Measurements from ENCODE around the gene LYAR. TPM values are rescaled to one million over a fixed set of nuclear protein-coding genes. Genes with fewer than 3 reads are reported as not detected.
A peak's percentile ranks its signal among the peaks of the same experiment; 100 is the strongest.
"Not testable (repeated sequence)": the region's sequence is repeated elsewhere in the genome, so short reads cannot be mapped to it uniquely, and the experiment has no call there.

LYAR gene
- polyA plus RNA-seq, 1 experiment: 2.4 TPM

GRCh38 chr4:4268776-4269175, 21.2 kb downstream of the LYAR start:
- POLR2A ChIA-PET: no interaction called here
- CTCF ChIA-PET: no interaction called here

GRCh38 chr4:4267981-4268380, 22.0 kb downstream of the LYAR start:
- POLR2A ChIA-PET: no interaction called here
- Histone ChIP-seq H3K4me3 (ENCODE audit: low read depth, low read length) (no peak overlapping the region), H3K27me3 (ENCODE audit: control insufficient read depth, insufficient read depth, low read length) (no peaks in the 10 kb centered on the region), H3K36me3 (ENCODE audit: control insufficient read depth, insufficient read depth, low read length) (peaks cover 2% of the 10 kb centered on the region; the same call in 1 of the 2 replicates)
- DNase-seq (ENCODE audit: low read depth): no peak
- TF ChIP-seq, protein P1, sequence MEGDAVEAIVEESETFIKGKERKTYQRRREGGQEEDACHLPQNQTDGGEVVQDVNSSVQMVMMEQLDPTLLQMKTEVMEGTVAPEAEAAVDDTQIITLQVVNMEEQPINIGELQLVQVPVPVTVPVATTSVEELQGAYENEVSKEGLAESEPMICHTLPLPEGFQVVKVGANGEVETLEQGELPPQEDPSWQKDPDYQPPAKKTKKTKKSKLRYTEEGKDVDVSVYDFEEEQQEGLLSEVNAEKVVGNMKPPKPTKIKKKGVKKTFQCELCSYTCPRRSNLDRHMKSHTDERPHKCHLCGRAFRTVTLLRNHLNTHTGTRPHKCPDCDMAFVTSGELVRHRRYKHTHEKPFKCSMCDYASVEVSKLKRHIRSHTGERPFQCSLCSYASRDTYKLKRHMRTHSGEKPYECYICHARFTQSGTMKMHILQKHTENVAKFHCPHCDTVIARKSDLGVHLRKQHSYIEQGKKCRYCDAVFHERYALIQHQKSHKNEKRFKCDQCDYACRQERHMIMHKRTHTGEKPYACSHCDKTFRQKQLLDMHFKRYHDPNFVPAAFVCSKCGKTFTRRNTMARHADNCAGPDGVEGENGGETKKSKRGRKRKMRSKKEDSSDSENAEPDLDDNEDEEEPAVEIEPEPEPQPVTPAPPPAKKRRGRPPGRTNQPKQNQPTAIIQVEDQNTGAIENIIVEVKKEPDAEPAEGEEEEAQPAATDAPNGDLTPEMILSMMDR (IDR thresholded peaks at IDR 0.05; ENCODE audit: insufficient read depth, low read depth, low read length): no peak
- CTCF ChIA-PET: no interaction called here

More at GRCh38 chr4:4268776-4269175, 21.2 kb downstream of the LYAR start:
- Histone ChIP-seq H3K27me3 (ENCODE audit: control insufficient read depth, insufficient read depth, low read length) (no peaks in the 10 kb centered on the region), H3K36me3 (ENCODE audit: control insufficient read depth, insufficient read depth, low read length) (peaks cover 3% of the 10 kb centered on the region), H3K4me3 (ENCODE audit: low read depth, low read length) (no peak overlapping the region)
- TF ChIP-seq, protein P1 (IDR thresholded peaks at IDR 0.05; ENCODE audit: insufficient read depth, low read depth, low read length): no peak
- no peak for DNase-seq (ENCODE audit: low read depth)

DNA sequence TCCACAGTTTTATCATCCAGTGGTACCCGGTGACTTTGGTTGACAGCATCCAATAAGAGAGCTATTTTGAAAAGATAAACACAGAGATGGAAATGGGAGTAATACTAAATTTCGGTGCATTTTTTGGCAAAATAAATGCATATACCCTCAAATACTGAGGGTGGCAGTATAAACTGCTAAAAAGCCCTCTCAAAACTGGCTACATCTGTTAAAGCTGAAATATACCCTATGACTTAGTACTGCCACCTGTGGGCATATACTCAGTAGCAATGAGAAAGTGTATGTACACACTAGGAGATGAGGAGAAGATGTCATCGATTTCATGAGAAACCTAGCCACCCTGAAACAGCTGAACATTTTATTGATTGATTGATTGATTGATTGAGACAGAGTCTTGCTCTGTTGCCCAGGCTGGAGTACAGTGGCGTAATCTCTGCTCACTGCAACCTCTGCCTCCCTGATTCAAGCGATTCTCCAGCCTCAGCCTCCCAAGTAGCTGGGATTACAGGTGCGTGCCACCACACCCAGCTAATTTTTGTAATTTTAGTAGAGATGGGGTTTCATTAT, 29.7 kb downstream of the LYAR start:
- no peak overlapping the region for H3K4me3 ChIP-seq (ENCODE audit: low read depth, low read length)
- peaks cover 4% of the 10 kb centered on the region for H3K27me3 ChIP-seq (ENCODE audit: control insufficient read depth, insufficient read depth, low read length)
- TF ChIP-seq, protein P1 (IDR thresholded peaks at IDR 0.05; ENCODE audit: insufficient read depth, low read depth, low read length): peak; percentile 50
- H3K36me3 ChIP-seq (ENCODE audit: control insufficient read depth, insufficient read depth, low read length): no peaks in the 10 kb centered on the region
- DNase-seq (ENCODE audit: low read depth): no peak
- CTCF ChIA-PET: interaction anchor here (0.8 to 2.8 kb wide), 15 partner anchors 8 to 170 kb away, joined by 3 to 19 read pairs (median 6); partner anchors contain the start of gene TMEM128
- POLR2A ChIA-PET: no interaction called here

DNA sequence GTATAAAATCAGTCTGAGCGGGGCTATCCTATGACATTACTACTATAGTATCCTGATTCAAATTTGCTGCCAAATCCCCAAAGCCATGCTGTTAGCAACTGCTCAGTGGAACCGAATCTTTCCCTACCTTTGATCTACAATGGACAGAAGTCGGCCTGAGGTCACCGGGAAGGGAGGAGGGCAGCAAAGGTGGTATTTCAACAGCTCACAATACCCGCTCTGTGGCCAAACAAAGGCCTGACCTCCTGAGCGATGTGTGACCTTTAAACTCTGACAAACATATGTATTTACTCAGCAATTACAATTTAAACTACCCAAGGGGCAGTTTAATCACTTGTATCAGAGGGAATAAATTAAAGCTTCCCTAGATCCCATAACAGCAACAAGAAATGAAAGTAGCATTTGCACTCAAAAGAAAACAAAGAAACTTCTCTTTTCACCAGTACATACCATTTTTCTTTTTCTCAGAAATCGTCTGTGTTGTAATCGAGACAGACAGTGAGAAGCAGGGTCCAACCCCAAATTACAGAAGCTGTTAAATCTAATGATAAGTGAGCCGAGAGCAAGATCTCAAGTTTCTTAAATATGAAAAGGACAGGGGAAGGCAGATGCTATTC, 30.4 kb downstream of the LYAR start:
- no peak overlapping the region for H3K4me3 ChIP-seq (ENCODE audit: low read depth, low read length)
- peaks cover 6% of the 10 kb centered on the region for H3K27me3 ChIP-seq (ENCODE audit: control insufficient read depth, insufficient read depth, low read length)
- H3K36me3 ChIP-seq (ENCODE audit: control insufficient read depth, insufficient read depth, low read length): no peaks in the 10 kb centered on the region
- TF ChIP-seq, protein P1 (IDR thresholded peaks at IDR 0.05; ENCODE audit: insufficient read depth, low read depth, low read length): no peak
- DNase-seq (ENCODE audit: low read depth): no peak
- CTCF ChIA-PET: interaction anchor here (1.1 to 2.8 kb wide), 14 partner anchors 8 to 171 kb away, joined by 3 to 19 read pairs (median 6); partner anchors contain the start of gene TMEM128
- POLR2A ChIA-PET: interaction anchor here (0.6 kb wide), 1 partner anchor 12 kb away, joined by 3 read pairs; the partner anchor contains the start of gene TMEM128

- CTCF ChIA-PET: interaction anchor here (0.6 to 2.8 kb wide), 2 partner anchors 75 to 86 kb away, joined by 3 to 14 read pairs; no protein-coding TSS in a partner anchor
- DNase-seq (ENCODE audit: low read depth); POLR2A ChIA-PET: not testable (repeated sequence)
Measured at GRCh38 chr4:4257705-4258104, 32.2 kb downstream of the LYAR start.

More at GRCh38 chr4:4257705-4258104, 32.2 kb downstream of the LYAR start:
- not testable (repeated sequence) for H3K4me3 ChIP-seq (ENCODE audit: low read depth, low read length); H3K36me3 ChIP-seq (ENCODE audit: control insufficient read depth, insufficient read depth, low read length); H3K27me3 ChIP-seq (ENCODE audit: control insufficient read depth, insufficient read depth, low read length)
